Keratinocyte (primary cell): Measurements from ENCODE around the gene EGFR. TPM values are rescaled to one million over a fixed set of nuclear protein-coding genes. Genes with fewer than 3 reads are reported as not detected.

Experiments used
- DNase-seq: peaks from one replicate; pipeline ENCODE4 v3.0.0-alpha.2; 2011; ENCODE audit warnings: low read depth, missing footprints, low spot score
- FAIRE-seq: peaks from 2 replicates; lab custom pipeline; 2011; peaks lifted over from hg19 to GRCh38; lab: Jason Lieb, UNC
- H2AFZ ChIP-seq: 2 replicates; pipeline ENCODE4 v1.6.0; 2012; ENCODE audit warnings: low read length, control low read depth, inconsistent platforms; ENCODE audit not compliant: control insufficient read depth
- H3K27ac ChIP-seq: 2 replicates; pipeline ENCODE4 v1.5.1; 2011; ENCODE audit warnings: low read length; ENCODE audit not compliant: control insufficient read depth, insufficient read depth
- H3K27me3 ChIP-seq: 3 replicates; pipeline ENCODE4 v1.6.0; 2011; ENCODE audit warnings: low read length; ENCODE audit not compliant: control insufficient read depth, insufficient read depth; ENCODE audit errors: extremely low read depth
- H3K36me3 ChIP-seq, 2 experiments: 2 replicates in 1 of 2; 3 replicates in 1 of 2; pipeline ENCODE4 v1.5.1; 2011; ENCODE audit warnings: low read length in 2 of 2, mild to moderate bottlenecking in 1 of 2; ENCODE audit not compliant: control insufficient read depth in 2 of 2, insufficient read depth in 2 of 2; ENCODE audit errors: extremely low read depth in 1 of 2
- H3K4me1 ChIP-seq: 3 replicates; pipeline ENCODE4 v1.5.1; 2011; ENCODE audit warnings: low read length; ENCODE audit not compliant: control insufficient read depth, insufficient read depth; ENCODE audit errors: extremely low read depth
- H3K4me2 ChIP-seq: 3 replicates; pipeline ENCODE4 v1.6.0; 2011; ENCODE audit warnings: low read depth, low read length; ENCODE audit not compliant: control insufficient read depth, insufficient read depth; ENCODE audit errors: extremely low read depth
- H3K4me3 ChIP-seq, 3 experiments: fragments of 200-600 bp in 1 of 3; sonication (generic) in 1 of 3; 2 replicates in 2 of 3; 3 replicates in 1 of 3; pipeline ENCODE4 v1.5.1; 2011 to 2016; ENCODE audit warnings: low read length in 3 of 3, mild to moderate bottlenecking in 3 of 3, control low read depth in 2 of 3, inconsistent platforms in 1 of 3, low read depth in 1 of 3, mixed read lengths in 1 of 3, mixed run types in 1 of 3, moderate library complexity in 1 of 3; ENCODE audit not compliant: control insufficient read depth in 2 of 3, insufficient read depth in 2 of 3; ENCODE audit errors: extremely low read depth in 1 of 3
- H3K79me2 ChIP-seq: 2 replicates; pipeline ENCODE4 v1.6.0; 2012; ENCODE audit warnings: low read length; ENCODE audit not compliant: control insufficient read depth, insufficient read depth
- H3K9ac ChIP-seq: 3 replicates; pipeline ENCODE4 v1.6.0; 2011; ENCODE audit warnings: low read length; ENCODE audit not compliant: control insufficient read depth, insufficient read depth; ENCODE audit errors: extremely low read depth
- H3K9me1 ChIP-seq: 3 replicates; pipeline ENCODE4 v1.6.0; 2011; ENCODE audit warnings: low read length; ENCODE audit not compliant: control insufficient read depth, insufficient read depth; ENCODE audit errors: extremely low read depth
- H3K9me3 ChIP-seq: 2 replicates; pipeline ENCODE4 v1.5.1; 2012; ENCODE audit warnings: low read depth, low read length; ENCODE audit not compliant: control insufficient read depth
- H4K20me1 ChIP-seq: 3 replicates; pipeline ENCODE4 v1.6.0; 2011; ENCODE audit warnings: low read length; ENCODE audit not compliant: control insufficient read depth, insufficient read depth; ENCODE audit errors: extremely low read depth
- EZH2 ChIP-seq: IDR thresholded peaks from one replicate; pipeline ENCODE4 v1.6.1; 2012; ENCODE audit warnings: inconsistent platforms, mild to moderate bottlenecking, low read length, moderate library complexity
- dilution Hi-C: fragments of 300-500 bp; cut with MboI; formaldehyde crosslinking; loops from one replicate; pipeline ENCODE4 v1.7.0; 2020; ENCODE audit warnings: low sequenced_read_pairs; ENCODE audit not compliant: extremely low pct_ligation_motif_present
- polyA plus RNA-seq, 5 experiments: library from polyadenylated mRNA; depleted of rRNA in 3 of 5; stranded (reverse) in 3 of 5; stranded (forward) in 1 of 5; unstranded in 1 of 5; fragments of >200 nt; gene quantifications; 1 replicate in 1 of 5; 2 replicates in 3 of 5; 3 replicates in 1 of 5; pipeline versions ENCODE4 v1.2.1 to v1.2.3, GENCODE V29; 2011 to 2012; ENCODE audit warnings: missing spikeins in 2 of 5, low read depth in 1 of 5, low replicate concordance in 1 of 5
- TF ChIP-seq, protein P1 (sequence below), 3 experiments: IDR thresholded peaks in 1 of 3; conservative IDR thresholded peaks in 1 of 3; optimal IDR thresholded peaks in 1 of 3; 2 replicates in 2 of 3; 3 replicates in 1 of 3; pipeline versions ENCODE3 to v1.5.1; 2011; ENCODE audit warnings: low read length in 3 of 3, mild to moderate bottlenecking in 3 of 3, moderate library complexity in 2 of 3, control low read depth in 1 of 3, inconsistent platforms in 1 of 3; ENCODE audit not compliant: insufficient read depth in 2 of 3; ENCODE audit errors: extremely low read depth in 1 of 3

Gene EGFR
- polyA plus RNA-seq, 1 donor (not counting 4 experiments of a cell fraction or from before 2014, with no cell fraction given) = 120 TPM

DNA sequence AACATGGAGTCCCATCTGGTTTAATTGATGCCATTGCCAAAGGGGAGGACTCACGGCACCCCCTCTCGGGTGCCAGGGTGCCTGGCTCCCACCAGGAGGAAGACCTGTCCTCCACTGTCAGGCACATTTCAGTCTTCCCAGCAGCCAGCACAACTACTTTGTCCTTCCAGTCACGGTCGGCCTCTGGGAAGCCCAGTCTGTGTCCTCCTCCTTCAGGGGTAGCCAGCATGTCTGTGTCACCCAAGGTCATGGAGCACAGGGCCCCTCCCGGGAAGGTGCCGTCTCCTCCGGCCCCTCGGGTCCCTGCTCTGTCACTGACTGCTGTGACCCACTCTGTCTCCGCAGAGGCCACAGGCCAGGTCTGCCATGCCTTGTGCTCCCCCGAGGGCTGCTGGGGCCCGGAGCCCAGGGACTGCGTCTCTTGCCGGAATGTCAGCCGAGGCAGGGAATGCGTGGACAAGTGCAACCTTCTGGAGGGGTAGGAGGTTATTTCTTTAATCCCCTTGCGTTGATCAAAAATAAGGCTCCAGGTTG lies 142.4 kb downstream of the EGFR start:
- no peak overlapping the region for H3K27ac ChIP-seq
- peaks cover 9% of the 10 kb centered on the region for H4K20me1 ChIP-seq
- peaks cover 41% of the 10 kb centered on the region for H3K79me2 ChIP-seq
- no peak overlapping the region for H2AFZ ChIP-seq
- TF ChIP-seq, protein P1, sequence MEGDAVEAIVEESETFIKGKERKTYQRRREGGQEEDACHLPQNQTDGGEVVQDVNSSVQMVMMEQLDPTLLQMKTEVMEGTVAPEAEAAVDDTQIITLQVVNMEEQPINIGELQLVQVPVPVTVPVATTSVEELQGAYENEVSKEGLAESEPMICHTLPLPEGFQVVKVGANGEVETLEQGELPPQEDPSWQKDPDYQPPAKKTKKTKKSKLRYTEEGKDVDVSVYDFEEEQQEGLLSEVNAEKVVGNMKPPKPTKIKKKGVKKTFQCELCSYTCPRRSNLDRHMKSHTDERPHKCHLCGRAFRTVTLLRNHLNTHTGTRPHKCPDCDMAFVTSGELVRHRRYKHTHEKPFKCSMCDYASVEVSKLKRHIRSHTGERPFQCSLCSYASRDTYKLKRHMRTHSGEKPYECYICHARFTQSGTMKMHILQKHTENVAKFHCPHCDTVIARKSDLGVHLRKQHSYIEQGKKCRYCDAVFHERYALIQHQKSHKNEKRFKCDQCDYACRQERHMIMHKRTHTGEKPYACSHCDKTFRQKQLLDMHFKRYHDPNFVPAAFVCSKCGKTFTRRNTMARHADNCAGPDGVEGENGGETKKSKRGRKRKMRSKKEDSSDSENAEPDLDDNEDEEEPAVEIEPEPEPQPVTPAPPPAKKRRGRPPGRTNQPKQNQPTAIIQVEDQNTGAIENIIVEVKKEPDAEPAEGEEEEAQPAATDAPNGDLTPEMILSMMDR (optimal IDR thresholded peaks at IDR 0.05 in 1 of 3, IDR thresholded peaks at IDR 0.05 in 1 of 3, conservative IDR thresholded peaks at IDR 0.05 in 1 of 3; ENCODE audit: extremely low read depth in 1 of 3, insufficient read depth in 2 of 3, low read length in 3 of 3) = no peak
- no peak for TF ChIP-seq EZH2
- no peak for DNase-seq
- no peaks in the 10 kb centered on the region for H3K27me3 ChIP-seq
- no peaks in the 10 kb centered on the region for H3K9me1 ChIP-seq
- H3K4me3 ChIP-seq = no peak overlapping the region
- H3K36me3 ChIP-seq = peaks cover 63 to 85% of the 10 kb centered on the region in 2 experiments
- H3K4me2 ChIP-seq = no peak overlapping the region
- no peaks in the 10 kb centered on the region for H3K9me3 ChIP-seq
- dilution Hi-C loops = no loop called here
- H3K4me1 ChIP-seq = no peaks in the 10 kb centered on the region
- FAIRE-seq = no peak
- H3K9ac ChIP-seq = no peak overlapping the region

DNA sequence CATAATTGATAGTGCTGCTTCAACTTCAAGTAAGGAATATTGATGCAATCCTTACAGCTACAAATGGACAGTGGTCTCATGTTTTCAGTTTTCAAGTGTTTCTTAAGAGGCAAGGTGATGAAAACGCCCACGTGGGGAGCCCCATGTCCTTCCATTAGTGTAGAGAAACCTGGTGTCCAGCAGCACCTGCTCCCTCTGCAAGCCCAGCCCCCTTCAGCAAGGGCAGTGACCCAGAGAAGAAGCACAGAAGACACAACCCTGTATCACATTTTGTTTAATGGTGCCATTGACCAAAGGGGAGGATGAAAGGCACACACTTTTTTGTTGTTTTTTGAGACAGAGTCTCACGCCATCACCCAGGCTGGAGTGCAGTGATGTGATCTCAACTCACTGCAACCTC lies 143.7 kb downstream of the EGFR start:
- Histone ChIP-seq H3K36me3 (peaks cover 57 to 89% of the 10 kb centered on the region in 2 experiments), H4K20me1 (peaks cover 11% of the 10 kb centered on the region), H3K9me1 (no peaks in the 10 kb centered on the region), H3K4me1 (no peaks in the 10 kb centered on the region), H2AFZ (no peak overlapping the region), H3K4me3 (no peak overlapping the region), H3K9ac (no peak overlapping the region), H3K4me2 (no peak overlapping the region), H3K27ac (no peak overlapping the region), H3K9me3 (no peaks in the 10 kb centered on the region), H3K79me2 (peaks cover 53% of the 10 kb centered on the region), H3K27me3 (no peaks in the 10 kb centered on the region)
- no peak for FAIRE-seq
- TF ChIP-seq EZH2 = no peak
- TF ChIP-seq, protein P1 (optimal IDR thresholded peaks at IDR 0.05 in 1 of 3, IDR thresholded peaks at IDR 0.05 in 1 of 3, conservative IDR thresholded peaks at IDR 0.05 in 1 of 3; ENCODE audit: extremely low read depth in 1 of 3, insufficient read depth in 2 of 3, low read length in 3 of 3) = no peak
- DNase-seq = no peak
- dilution Hi-C loops = no loop called here
